HepG2 (cell line): Measurements from ENCODE around the gene SMYD1. TPM values are rescaled to one million over a fixed set of nuclear protein-coding genes. Genes with fewer than 3 reads are reported as not detected.

ENCODE experiments used
- ATAC-seq: fragments of 200-7000 bp; cut with Tn5 transposase; 3 replicates; pipeline ENCODE4 v1.9.1; 2020; ENCODE audit warnings: mild to moderate bottlenecking, moderate library complexity
- BruUV-seq: library from RNA; stranded (reverse); fragments of 400-500 nt; replicated peaks from 2 replicates; lab custom pipeline; 2021; lab: Mats Ljungman, UMichigan
- CTCF ChIA-PET: fragments of 300-600 bp; formaldehyde crosslinking; extraction: SDS; loops from one replicate; lab custom pipeline; 2021; ENCODE audit warnings: low total read pairs, inconsistent platforms, low intra/inter-chr PET ratio; lab: Yijun Ruan, JAX
- POLR2A ChIA-PET: fragments of 350-600 bp; sonication (Branson Sonifier 250); formaldehyde crosslinking; loops from one replicate; lab custom pipeline; 2020; ENCODE audit warnings: antibody characterized with exemption, inconsistent platforms; lab: Yijun Ruan, JAX
- DNase-seq: peaks from one replicate; pipeline ENCODE4 v3.0.0-alpha.2; 2015; ENCODE audit warnings: low spot score
- FAIRE-seq: peaks from 3 replicates; lab custom pipeline; 2011; peaks lifted over from hg19 to GRCh38; lab: Jason Lieb, UNC
- H2AFZ ChIP-seq: one replicate; pipeline ENCODE4 v1.6.1; 2011; ENCODE audit warnings: low read length, inconsistent platforms
- H3K27ac ChIP-seq: fragments of 300-600 bp; 3 replicates; pipeline ENCODE4 v1.8.0; 2011; ENCODE audit warnings: mixed run types, mild to moderate bottlenecking, mixed read lengths, low read length, inconsistent platforms; ENCODE audit not compliant: insufficient read depth; ENCODE audit errors: extremely low read length
- H3K27me3 ChIP-seq, 2 experiments: fragments of 200-600 bp in 1 of 2; 2 replicates in 1 of 2; 3 replicates in 1 of 2; pipeline versions ENCODE4 v1.6.0 to v1.8.0; 2011; ENCODE audit warnings: low read length in 2 of 2, mild to moderate bottlenecking in 2 of 2, moderate library complexity in 2 of 2, inconsistent platforms in 1 of 2; ENCODE audit not compliant: insufficient read depth in 2 of 2, control insufficient read depth in 1 of 2
- H3K36me3 ChIP-seq, 2 experiments: fragments of 200-600 bp in 1 of 2; replicated peaks in 1 of 2; 2 replicates in 1 of 2; 3 replicates in 1 of 2; pipeline versions ENCODE4 v1.5.1 to v1.8.0; 2011; ENCODE audit warnings: low read length in 2 of 2, inconsistent platforms in 1 of 2; ENCODE audit not compliant: insufficient read depth in 2 of 2, control insufficient read depth in 1 of 2
- H3K4me1 ChIP-seq: 2 replicates; pipeline ENCODE4 v1.5.1; 2012; ENCODE audit warnings: low read length, inconsistent platforms; ENCODE audit not compliant: insufficient read depth
- H3K4me2 ChIP-seq: 2 replicates; pipeline ENCODE4 v1.6.0; 2011; ENCODE audit warnings: low read depth, low read length, inconsistent platforms
- H3K4me3 ChIP-seq, 3 experiments: fragments of 200-600 bp in 1 of 3; sonication (generic), shearing (Covaris generic) in 1 of 3; replicated peaks in 1 of 3; 2 replicates each; pipeline ENCODE4 v1.5.1; 2011 to 2016; ENCODE audit warnings: low read length in 3 of 3, inconsistent platforms in 2 of 3, low read depth in 2 of 3, mild to moderate bottlenecking in 2 of 3, control low read depth in 1 of 3, mixed read lengths in 1 of 3; ENCODE audit not compliant: insufficient read depth in 1 of 3
- H3K79me2 ChIP-seq: one replicate; pipeline ENCODE4 v1.6.1; 2011; ENCODE audit warnings: low read length, inconsistent platforms; ENCODE audit not compliant: insufficient read depth
- H3K9ac ChIP-seq: 2 replicates; pipeline ENCODE4 v1.6.0; 2011; ENCODE audit warnings: mild to moderate bottlenecking, low read depth, low read length, inconsistent platforms; ENCODE audit not compliant: insufficient read depth
- H3K9me3 ChIP-seq: 2 replicates; pipeline ENCODE4 v1.5.1; 2012; ENCODE audit warnings: mild to moderate bottlenecking, low read length
- H4K20me1 ChIP-seq: 2 replicates; pipeline ENCODE4 v1.6.0; 2011; ENCODE audit warnings: inconsistent platforms, mild to moderate bottlenecking, low read length, moderate library complexity; ENCODE audit not compliant: insufficient read depth
- GABPB1 ChIP-seq: IDR thresholded peaks from 2 replicates; pipeline ENCODE4 v1.6.1; 2016; ENCODE audit warnings: mild to moderate bottlenecking, missing genetic modification reagents, moderate library complexity, missing compliant biosample characterization
- GATAD2A ChIP-seq: IDR thresholded peaks from 2 replicates; pipeline ENCODE4 v1.6.1; 2016
- KAT7 ChIP-seq: IDR thresholded peaks from 2 replicates; pipeline ENCODE4 v1.6.1; 2018; ENCODE audit warnings: borderline replicate concordance, missing compliant biosample characterization
- KLF12 ChIP-seq: sonication (generic); formaldehyde crosslinking; IDR thresholded peaks from 2 replicates; pipeline ENCODE4 v1.4.0; 2020; ENCODE audit warnings: missing genetic modification reagents, borderline replicate concordance
- MAX ChIP-seq: IDR thresholded peaks from 2 replicates; pipeline ENCODE4 v1.6.1; 2012; ENCODE audit warnings: inconsistent platforms
- PCBP2 ChIP-seq: fragments of 200-400 bp; formaldehyde crosslinking; optimal IDR thresholded peaks from 2 replicates; pipeline ENCODE3; 2018; ENCODE audit warnings: low read length, low read depth; ENCODE audit not compliant: poor library complexity, severe bottlenecking
- SOX5 ChIP-seq: IDR thresholded peaks from 2 replicates; pipeline ENCODE4 v1.6.1; 2016; ENCODE audit warnings: borderline replicate concordance
- SUZ12 ChIP-seq: fragments of 150-350 bp; IDR thresholded peaks from 2 replicates; pipeline ENCODE4 v1.6.1; 2014; ENCODE audit warnings: low read depth, low read length
- TGIF2 ChIP-seq: IDR thresholded peaks from 2 replicates; pipeline ENCODE4 v1.6.1; 2016; ENCODE audit warnings: control low read depth, missing compliant biosample characterization
- ZBTB3 ChIP-seq: sonication (generic); formaldehyde crosslinking; IDR thresholded peaks from 2 replicates; pipeline ENCODE4 v1.4.0; 2020; ENCODE audit warnings: low read depth, mild to moderate bottlenecking, moderate library complexity, missing genetic modification reagents, borderline replicate concordance
- ZNF687 ChIP-seq: sonication (generic); formaldehyde crosslinking; IDR thresholded peaks from 2 replicates; pipeline ENCODE4 v1.5.1; 2020; ENCODE audit warnings: mild to moderate bottlenecking, missing genetic modification reagents, moderate library complexity
- WGBS: methylation state at CpG from one replicate; pipeline ENCODE4 v1.1.6; 2017; ENCODE audit warnings: low lambda C conversion rate; 5-methylcytosine and 5-hydroxymethylcytosine counted together
- in situ Hi-C: cut with HindIII; loops from 2 replicates; pipeline ENCODE4 v1.10.0; 2017; ENCODE audit warnings: low pct_unique_long_range_greater_than_20kb; ENCODE audit not compliant: extremely low pct_ligation_motif_present
- intact Hi-C: fragments of 100-400 bp; cut with micrococcal nuclease; formaldehyde crosslinking; loops from one replicate; pipeline ENCODE4 v1.10.0; 2022; ENCODE audit not compliant: unreplicated experiment
- polyA plus RNA-seq, 8 experiments: library from polyadenylated mRNA; depleted of rRNA in 3 of 8; stranded (reverse) in 7 of 8; unstranded in 1 of 8; fragments of >200 nt; fragmentation: Illumina TruSeq in 4 of 8; extraction: Trizol in 4 of 8; gene quantifications; 2 replicates each; pipeline versions ENCODE4 v1.2.1 to v1.2.3, GENCODE V29; 2011 to 2016; ENCODE audit warnings: low read depth in 4 of 8, missing spikeins in 1 of 8, mixed read lengths in 1 of 8; ENCODE audit not compliant: insufficient read depth in 1 of 8
- total RNA-seq, 5 experiments: library from RNA; depleted of rRNA; stranded (reverse); fragments of >200 nt; fragmentation: Illumina TruSeq; extraction: Trizol; gene quantifications; 2 replicates each; pipeline ENCODE4 v1.2.3, GENCODE V29; 2016; ENCODE audit warnings: low read depth in 1 of 5
- TF ChIP-seq, protein P1 (sequence below): sonication (generic); formaldehyde crosslinking; conservative IDR thresholded peaks from 2 replicates; pipeline ENCODE4 v1.4.0; 2020; ENCODE audit warnings: mild to moderate bottlenecking, missing genetic modification reagents, moderate library complexity

Gene SMYD1
- total and polyA plus RNA-seq, 2 of the 13 experiments (the other 11 are each of a cell fraction or from before 2014, with no cell fraction given): not detected

GRCh38 chr2:88085602-88086001 lies 18.0 kb downstream of the SMYD1 start:
- H3K36me3 ChIP-seq: no peaks in the 10 kb centered on the region
- H4K20me1 ChIP-seq: no peaks in the 10 kb centered on the region
- BruUV-seq: no TSS peak
- intact Hi-C loops (no loop called here), in situ Hi-C loops (no loop called here)
- no peak overlapping the region for H3K4me3 ChIP-seq
- H3K9me3 ChIP-seq: no peaks in the 10 kb centered on the region
- no peak for DNase-seq
- no peaks in the 10 kb centered on the region for H3K79me2 ChIP-seq
- H3K4me1 ChIP-seq: peaks cover 18% of the 10 kb centered on the region
- ATAC-seq: no peak
- TF ChIP-seq TGIF2: no peak
- no peak for TF ChIP-seq KLF12 (CRISPR knock-in tag)
- TF ChIP-seq GATAD2A (CRISPR knock-in tag): no peak
- no peak overlapping the region for H3K4me2 ChIP-seq
- H3K27me3 ChIP-seq: peaks cover 0 to 12% of the 10 kb centered on the region in 2 experiments; a peak in 2 of 5 replicates
- FAIRE-seq: no peak
- 18% methylated on average over 5 of the region's 5 CpGs for WGBS
- no peak overlapping the region for H3K27ac ChIP-seq
- CTCF ChIA-PET: no interaction called here
- no peak overlapping the region for H3K9ac ChIP-seq
- H2AFZ ChIP-seq: no peak overlapping the region
- POLR2A ChIA-PET: no interaction called here

GRCh38 chr2:88086401-88086800 lies 18.8 kb downstream of the SMYD1 start:
- FAIRE-seq: no peak
- no peaks in the 10 kb centered on the region for H3K79me2 ChIP-seq
- no peak overlapping the region for H3K27ac ChIP-seq
- H3K27me3 ChIP-seq: peaks cover 0 to 12% of the 10 kb centered on the region in 2 experiments; a peak in 2 of 5 replicates
- H4K20me1 ChIP-seq: no peaks in the 10 kb centered on the region
- POLR2A ChIA-PET: no interaction called here
- no peak overlapping the region for H3K4me2 ChIP-seq
- intact Hi-C loops (no loop called here), in situ Hi-C loops (no loop called here)
- DNase-seq: no peak
- no peak overlapping the region for H3K4me3 ChIP-seq
- WGBS: 33% methylated on average over 9 of the region's 9 CpGs
- H3K9me3 ChIP-seq: no peaks in the 10 kb centered on the region
- H3K9ac ChIP-seq: no peak overlapping the region
- CTCF ChIA-PET: no interaction called here
- ATAC-seq: no peak
- no peak overlapping the region for H2AFZ ChIP-seq
- peaks cover 18% of the 10 kb centered on the region for H3K4me1 ChIP-seq
- H3K36me3 ChIP-seq: no peaks in the 10 kb centered on the region
- BruUV-seq: no TSS peak
- no peak for TF ChIP-seq ZBTB3 (CRISPR knock-in tag)
- TF ChIP-seq KAT7: no peak
- TF ChIP-seq MAX: peak; percentile 34; the same call in 1 of the 2 replicates
- TF ChIP-seq, protein P1, sequence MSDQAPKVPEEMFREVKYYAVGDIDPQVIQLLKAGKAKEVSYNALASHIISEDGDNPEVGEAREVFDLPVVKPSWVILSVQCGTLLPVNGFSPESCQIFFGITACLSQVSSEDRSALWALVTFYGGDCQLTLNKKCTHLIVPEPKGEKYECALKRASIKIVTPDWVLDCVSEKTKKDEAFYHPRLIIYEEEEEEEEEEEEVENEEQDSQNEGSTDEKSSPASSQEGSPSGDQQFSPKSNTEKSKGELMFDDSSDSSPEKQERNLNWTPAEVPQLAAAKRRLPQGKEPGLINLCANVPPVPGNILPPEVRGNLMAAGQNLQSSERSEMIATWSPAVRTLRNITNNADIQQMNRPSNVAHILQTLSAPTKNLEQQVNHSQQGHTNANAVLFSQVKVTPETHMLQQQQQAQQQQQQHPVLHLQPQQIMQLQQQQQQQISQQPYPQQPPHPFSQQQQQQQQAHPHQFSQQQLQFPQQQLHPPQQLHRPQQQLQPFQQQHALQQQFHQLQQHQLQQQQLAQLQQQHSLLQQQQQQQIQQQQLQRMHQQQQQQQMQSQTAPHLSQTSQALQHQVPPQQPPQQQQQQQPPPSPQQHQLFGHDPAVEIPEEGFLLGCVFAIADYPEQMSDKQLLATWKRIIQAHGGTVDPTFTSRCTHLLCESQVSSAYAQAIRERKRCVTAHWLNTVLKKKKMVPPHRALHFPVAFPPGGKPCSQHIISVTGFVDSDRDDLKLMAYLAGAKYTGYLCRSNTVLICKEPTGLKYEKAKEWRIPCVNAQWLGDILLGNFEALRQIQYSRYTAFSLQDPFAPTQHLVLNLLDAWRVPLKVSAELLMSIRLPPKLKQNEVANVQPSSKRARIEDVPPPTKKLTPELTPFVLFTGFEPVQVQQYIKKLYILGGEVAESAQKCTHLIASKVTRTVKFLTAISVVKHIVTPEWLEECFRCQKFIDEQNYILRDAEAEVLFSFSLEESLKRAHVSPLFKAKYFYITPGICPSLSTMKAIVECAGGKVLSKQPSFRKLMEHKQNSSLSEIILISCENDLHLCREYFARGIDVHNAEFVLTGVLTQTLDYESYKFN (CRISPR knock-in tag): no peak
- no peak for TF ChIP-seq PCBP2
- peak; percentile 27; the same call in 1 of the 2 replicates for TF ChIP-seq ZNF687 (CRISPR knock-in tag)
- TF ChIP-seq GABPB1: peak; percentile 16; the same call in 1 of the 2 replicates
- no peak for TF ChIP-seq SUZ12
- no peak for TF ChIP-seq SOX5 (CRISPR knock-in tag)
